Right ventricle myocardium superior (tissue), 1 donor: Measurements from ENCODE around the gene SST. TPM values are rescaled to one million over a fixed set of nuclear protein-coding genes. Genes with fewer than 3 reads are reported as not detected.

Experiments
- ATAC-seq: fragments of 200-7000 bp; cut with Tn5 transposase; one replicate; pipeline ENCODE4 v1.9.1; 2020; ENCODE audit warnings: mild to moderate bottlenecking; ENCODE audit not compliant: poor library complexity
- DNase-seq: peaks from one replicate; pipeline ENCODE4 v3.0.0-alpha.2; 2020
- intact Hi-C: fragments of 100-400 bp; cut with DNase I; formaldehyde crosslinking; loops from one replicate; pipeline ENCODE4 v1.11.2; 2022
- total RNA-seq: library from RNA; stranded (reverse); fragmentation: NEBNext Ultra II Directional; extraction: Animal tissue kit (Norgen Biotek cat#: 25700); gene quantifications from one replicate; pipeline ENCODE4 v1.2.1, GENCODE V29; 2021
- donor health status: DM: no; HTN: yes; CAD: no; lungs with severe emphysema.

The SST gene
- total RNA-seq, 1 donor from 2014 or later, result not detected

- intact Hi-C loops, result no loop called here
- DNase-seq, result no peak
- ATAC-seq, result no peak
These were observed 27.3 kb downstream of the SST start for GRCh38 chr3:187642861-187643260.

DNA sequence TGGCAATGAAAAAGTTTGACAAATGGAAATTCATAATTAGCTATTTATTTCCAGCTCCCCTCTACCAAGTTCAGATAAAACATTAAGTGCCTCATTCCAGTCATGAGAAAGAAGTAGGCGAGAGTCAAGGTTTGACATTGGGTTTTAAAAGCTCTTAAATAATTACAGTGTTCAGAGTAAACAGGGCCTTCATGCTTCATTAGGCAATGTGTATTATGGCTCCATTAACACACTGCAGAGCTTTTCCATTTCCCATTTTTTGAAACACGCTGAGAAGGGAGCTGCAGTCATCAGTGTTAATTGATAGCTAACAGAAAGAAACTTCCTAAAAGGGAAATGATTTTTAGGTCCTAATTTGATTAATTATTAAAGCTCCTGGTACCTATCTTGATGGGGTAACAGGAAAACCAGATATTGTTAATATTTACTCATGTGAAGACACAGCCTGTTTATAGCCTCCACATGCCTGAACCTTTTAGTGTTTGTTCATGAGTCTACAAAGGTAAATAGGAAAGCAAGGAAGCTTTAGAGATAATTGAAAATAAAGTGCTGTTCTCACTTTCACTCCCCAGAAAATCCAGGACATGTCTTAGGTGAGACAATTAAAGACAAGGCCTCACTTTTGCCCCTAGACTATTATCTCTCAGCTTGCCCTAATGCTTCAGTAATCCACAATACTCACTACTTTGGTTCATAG, 28.7 kb downstream of the SST start:
- ATAC-seq (no peak), DNase-seq (no peak)
- intact Hi-C loops, result no loop called here

DNA sequence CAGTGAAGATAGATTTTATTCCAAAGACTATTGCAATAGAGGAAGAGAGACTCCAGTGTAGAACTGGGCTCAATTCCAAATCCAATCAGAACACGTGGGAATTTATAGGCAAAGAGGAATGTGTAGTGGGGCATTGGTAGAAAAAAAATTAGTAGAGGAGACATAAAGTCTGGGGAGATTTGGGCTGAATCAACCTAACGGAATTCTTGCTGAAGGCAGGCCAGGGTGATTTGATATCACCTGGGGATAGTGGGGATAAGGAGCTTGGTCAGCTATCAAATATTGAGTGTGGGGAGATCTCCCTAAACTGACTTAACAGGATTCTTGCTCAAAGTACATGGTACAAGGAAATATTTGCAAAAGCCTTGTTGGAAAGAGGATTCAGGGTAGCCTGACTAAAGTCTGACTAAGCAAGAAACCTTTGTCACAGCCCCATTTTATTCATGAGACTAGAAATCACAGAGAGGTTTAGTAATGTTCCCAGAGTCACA, 29.6 kb downstream of the SST start:
- intact Hi-C loops, result no loop called here
- ATAC-seq, result no peak
- DNase-seq, result no peak

DNA sequence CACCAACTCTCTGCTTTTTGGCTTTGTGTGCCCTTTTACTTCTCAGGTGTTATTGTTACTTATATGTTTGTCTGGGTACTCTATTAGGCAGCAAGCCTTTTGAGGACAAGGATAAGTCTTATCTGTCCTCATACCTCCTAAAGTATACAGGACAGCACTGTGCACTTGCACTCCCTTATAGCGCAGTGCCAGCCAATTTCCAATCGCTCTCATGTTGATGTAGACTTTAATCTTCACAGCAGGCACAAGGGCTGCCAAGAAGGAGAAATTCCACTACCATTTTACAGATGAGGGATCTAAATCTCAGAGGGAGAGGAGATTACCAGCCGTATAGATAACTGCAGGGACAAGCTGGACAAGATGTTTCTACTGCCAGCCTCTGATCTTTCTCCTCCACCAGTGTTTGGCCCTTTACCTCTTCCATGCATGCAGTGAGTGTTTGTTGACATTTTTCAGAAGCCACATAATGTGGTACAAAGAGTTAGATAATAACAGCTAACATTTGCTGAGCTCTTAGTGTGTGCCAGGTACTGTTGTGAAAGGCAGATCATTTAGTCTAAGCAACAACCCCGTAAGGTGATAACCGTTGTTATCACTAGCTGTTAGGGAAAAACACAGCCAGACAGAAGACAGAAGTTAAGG, 30.1 kb downstream of the SST start:
- no peak for DNase-seq
- intact Hi-C loops, result no loop called here
- ATAC-seq, result peak; percentile 74

DNA sequence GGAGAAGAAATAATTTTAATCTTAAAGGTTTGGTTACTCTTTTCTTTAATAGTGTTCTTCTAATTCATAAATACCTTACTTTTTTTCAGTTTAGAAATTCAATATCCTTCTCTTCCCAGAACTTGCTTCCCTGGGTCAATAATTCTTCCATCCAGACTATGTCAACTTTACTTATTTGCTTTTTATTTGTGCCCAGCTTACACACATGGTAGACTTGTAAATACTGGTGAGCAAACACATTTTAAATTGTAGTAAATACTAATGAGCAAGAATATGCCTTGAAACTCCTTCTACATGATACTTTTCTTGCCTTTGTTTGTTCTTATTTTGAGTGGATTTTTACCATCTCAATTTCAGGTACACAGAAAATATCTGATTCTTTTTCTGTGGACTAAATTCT, 33.7 kb downstream of the SST start:
- intact Hi-C loops, result no loop called here
- DNase-seq (no peak), ATAC-seq (no peak)

DNA sequence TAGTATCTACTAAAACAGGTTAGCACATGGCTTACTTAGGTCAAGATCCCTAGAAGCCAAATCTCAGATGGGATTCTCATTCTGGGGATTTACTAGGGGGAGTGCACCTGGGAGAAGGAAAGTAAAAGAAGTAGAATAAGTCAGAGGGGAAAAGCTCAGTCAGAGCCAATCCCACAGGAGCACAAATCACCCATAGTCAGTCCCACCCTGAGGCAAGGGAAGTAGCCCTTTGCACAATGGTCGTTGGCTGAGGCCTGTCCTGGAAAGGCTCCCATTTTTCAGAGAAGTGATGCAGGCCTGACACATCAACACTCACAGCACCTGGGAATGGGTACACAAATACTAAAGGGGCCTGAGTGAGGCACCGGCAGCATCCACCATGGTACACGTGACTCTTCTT, 39.8 kb downstream of the SST start:
- intact Hi-C loops, result no loop called here
- DNase-seq (no peak), ATAC-seq (no peak)

DNA sequence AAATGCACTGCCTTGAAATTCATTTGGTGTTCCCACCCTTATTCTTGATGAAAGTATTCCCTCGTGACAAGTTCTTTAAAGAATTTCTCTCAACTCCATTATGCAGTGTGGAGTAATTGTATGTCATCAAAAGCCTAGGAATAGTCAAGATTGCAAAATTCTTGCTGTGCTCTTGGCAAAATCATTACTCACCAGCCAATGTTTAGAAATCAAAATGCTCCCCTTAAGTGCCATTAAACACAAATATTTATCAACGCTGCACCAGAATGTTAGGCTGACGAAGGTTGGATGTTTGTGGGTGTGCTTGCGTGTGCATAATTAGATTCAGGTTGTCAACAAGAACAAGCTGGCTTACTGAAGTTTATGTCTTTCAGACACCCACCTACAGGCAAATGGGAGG, 40.5 kb downstream of the SST start:
- ATAC-seq (no peak), DNase-seq (no peak)
- intact Hi-C loops, result no loop called here

DNA sequence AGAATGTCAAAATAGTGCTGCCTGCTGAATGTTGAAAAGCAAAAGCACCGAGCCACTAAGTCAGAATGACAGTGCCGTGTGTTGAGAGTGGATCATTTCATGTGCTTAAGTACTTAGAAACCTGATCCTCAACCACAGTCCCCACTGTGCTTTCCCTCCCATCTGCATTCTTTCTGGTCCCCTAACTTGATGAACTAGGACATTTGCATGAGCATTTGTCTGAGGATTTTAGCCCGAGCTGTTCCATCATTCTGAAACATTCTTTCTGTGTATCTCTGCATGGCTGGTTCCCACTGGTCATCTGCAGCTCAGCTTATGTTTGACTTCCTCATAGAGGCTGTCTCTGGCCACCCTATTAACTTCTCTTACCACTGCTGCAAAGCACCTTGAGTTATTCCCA, 42.0 kb downstream of the SST start:
- ATAC-seq, result no peak
- intact Hi-C loops, result no loop called here
- no peak for DNase-seq

- no peak for ATAC-seq
- intact Hi-C loops, result no loop called here
- DNase-seq, result no peak
These were observed 43.6 kb downstream of the SST start for GRCh38 chr3:187626581-187626980.

DNA sequence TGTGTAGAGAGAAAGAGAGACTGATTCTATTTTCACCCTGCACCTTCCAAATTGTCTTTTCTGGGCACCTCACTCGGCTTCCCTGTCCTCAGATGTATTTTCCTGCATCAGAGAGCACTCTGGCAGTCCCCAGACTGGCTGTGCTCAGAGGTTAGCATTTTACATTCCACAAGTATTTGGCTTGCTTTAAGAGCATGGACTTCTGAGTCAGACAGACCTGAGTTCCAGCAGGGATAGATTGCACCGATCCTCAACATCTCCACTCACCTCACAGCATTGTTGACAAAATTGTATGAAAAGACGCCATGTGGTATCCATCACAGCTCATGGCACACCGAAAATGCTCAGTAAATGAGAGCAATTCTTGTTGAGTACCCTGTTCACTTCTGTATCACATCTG, 45.6 kb downstream of the SST start:
- intact Hi-C loops, result no loop called here
- ATAC-seq, result no peak
- DNase-seq, result no peak

DNA sequence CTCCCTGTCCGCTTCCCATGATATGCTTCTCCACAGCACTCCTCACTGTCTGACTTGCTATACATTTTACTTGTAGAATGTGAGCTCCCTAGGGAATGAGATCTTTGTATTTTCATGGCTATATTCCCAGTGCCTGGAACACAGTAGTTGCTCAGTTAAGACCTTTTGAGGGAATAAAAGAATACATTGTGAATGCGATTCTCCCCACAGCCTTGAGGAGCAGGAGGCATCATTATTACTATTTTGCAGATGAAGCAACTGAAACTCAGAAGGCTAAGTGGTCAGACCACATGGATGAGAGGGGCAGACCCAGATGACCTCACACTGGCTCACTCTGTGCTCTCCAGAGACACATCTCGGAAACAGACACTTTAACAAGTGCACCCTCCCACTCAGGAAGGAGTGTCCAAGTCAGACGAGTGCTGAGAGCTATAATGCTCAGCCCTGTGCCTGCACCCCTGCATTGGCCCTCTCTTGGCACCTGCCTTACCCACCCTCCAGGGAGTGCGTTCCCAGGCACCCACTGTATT, 46.8 kb downstream of the SST start:
- ATAC-seq (no peak), DNase-seq (no peak)
- intact Hi-C loops, result no loop called here

DNA sequence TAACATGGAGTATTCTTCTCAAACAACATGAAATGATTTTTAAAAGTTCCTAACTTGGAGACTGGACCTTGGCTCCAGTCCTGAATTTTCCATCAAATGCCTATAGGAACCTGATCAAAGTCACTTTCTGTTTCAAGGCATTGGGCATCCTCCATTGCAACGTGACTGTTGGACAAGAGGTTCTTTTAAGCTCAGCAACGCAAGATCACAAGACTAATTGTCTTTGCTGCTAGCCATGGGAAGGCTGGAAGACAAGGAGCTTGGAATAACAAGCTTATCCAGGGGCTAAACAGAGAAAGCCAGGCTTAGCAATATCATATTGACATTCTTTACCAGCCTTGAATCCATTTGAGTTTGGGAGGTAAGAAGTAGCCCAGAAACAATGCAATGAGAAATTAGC, 48.3 kb downstream of the SST start:
- no peak for DNase-seq
- intact Hi-C loops, result no loop called here
- no peak for ATAC-seq

DNA sequence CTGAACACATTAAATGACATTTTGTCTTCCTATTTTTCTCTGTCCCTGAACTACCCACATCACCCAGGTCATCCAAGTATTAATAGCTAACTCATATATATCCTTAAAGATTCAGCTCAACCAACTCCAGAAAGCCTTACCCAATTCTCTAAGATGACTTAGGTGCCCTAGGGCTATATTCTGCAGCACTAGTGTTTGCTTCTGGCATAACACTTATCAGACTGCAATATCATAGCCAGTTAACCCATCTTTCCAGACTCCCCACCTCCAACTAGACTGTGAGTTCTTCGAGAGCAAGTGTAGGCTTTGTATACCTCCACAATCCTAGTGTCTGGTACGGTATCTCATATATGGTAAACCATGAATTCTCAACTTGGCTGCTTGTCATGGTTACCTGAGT, 50.7 kb downstream of the SST start:
- no peak for DNase-seq
- intact Hi-C loops, result no loop called here
- no peak for ATAC-seq

Other genes with a start within 250 kb of the SST start
- gene RTP2, start 32.2 kb upstream of the SST start, total RNA-seq, result not detected
- 82.1 TPM for gene BCL6, start 75.1 kb upstream of the SST start, total RNA-seq